Fibroblast of upper back skin (primary cell): Measurements from ENCODE around the gene ELF1.
A peak's percentile ranks its signal among the peaks of the same experiment; 100 is the strongest.
"Not testable (repeated sequence)": the region's sequence is repeated elsewhere in the genome, so short reads cannot be mapped to it uniquely, and the experiment has no call there.

Experiments
- DNase-seq: peaks from one replicate; pipeline ENCODE4 v3.0.0-alpha.2; 2013

Gene ELF1

GRCh38 chr13:41019011-41019487, at the start of gene ELF1:
Gene ELF1 (minus strand): TSS chr13:41019316. CDS start chr13:40982054, 37,262 bp downstream.
- DNase-seq: peak; percentile 31

GRCh38 chr13:41065078-41065477, 46.0 kb upstream of the ELF1 start:
- DNase-seq: peak; percentile 68

- DNase-seq: peak; percentile 77
These were observed 45.4 kb upstream of the ELF1 start for GRCh38 chr13:41064493-41064892.

- DNase-seq: peak; percentile 53
These were observed 43.1 kb upstream of the ELF1 start for GRCh38 chr13:41061914-41062837.

GRCh38 chr13:41061075-41061913, 42.2 kb upstream of the ELF1 start, which contains the start of gene WBP4:
Gene WBP4 (plus strand): TSS chr13:41061509. CDS start chr13:41061674, 165 bp downstream.
- peak; percentile 95 for DNase-seq

- DNase-seq: peak; percentile 84
These were observed 41.6 kb upstream of the ELF1 start for GRCh38 chr13:41060724-41061074.

GRCh38 chr13:41060082-41060723, 41.1 kb upstream of the ELF1 start:
- DNase-seq: peak; percentile 91

GRCh38 chr13:41059456-41060081, 40.5 kb upstream of the ELF1 start:
- DNase-seq: peak; percentile 10

- DNase-seq: no peak
These were observed 39.4 kb upstream of the ELF1 start for GRCh38 chr13:41058295-41059070.

- DNase-seq: no peak
These were observed 38.0 kb upstream of the ELF1 start for GRCh38 chr13:41056826-41057711.

- no peak for DNase-seq
These were observed 37.1 kb upstream of the ELF1 start for GRCh38 chr13:41056194-41056593.

GRCh38 chr13:41054919-41055619, 36.0 kb upstream of the ELF1 start:
- DNase-seq: no peak

GRCh38 chr13:41054212-41054877, 35.2 kb upstream of the ELF1 start:
- DNase-seq: peak; percentile 71

GRCh38 chr13:41053384-41053826, 34.3 kb upstream of the ELF1 start:
- DNase-seq: peak; percentile 7

GRCh38 chr13:41052441-41052840, 33.3 kb upstream of the ELF1 start:
- DNase-seq: no peak

- peak; percentile 7 for DNase-seq
These were observed 30.6 kb upstream of the ELF1 start for GRCh38 chr13:41049480-41050440.

- DNase-seq: no peak
These were observed 29.5 kb upstream of the ELF1 start for GRCh38 chr13:41048640-41049039.

GRCh38 chr13:41042419-41042818, 23.3 kb upstream of the ELF1 start:
- DNase-seq: not testable (repeated sequence)
